Measurements from ENCODE around the gene KIFBP. TPM values are rescaled to one million over a fixed set of nuclear protein-coding genes. Genes with fewer than 3 reads are reported as not detected.

KIFBP gene
- total and polyA plus RNA-seq, 9 of the 15 experiments (the other 6 are each of a cell fraction or from before 2014, with no cell fraction given) = 5.6 to 23.2 (median 14.8) TPM

- Histone ChIP-seq H3K9me1 (ENCODE audit: control insufficient read depth, insufficient read depth, low read length) (no peaks in the 10 kb centered on the region), H3K4me1 (replicated peaks in 1 of 2; ENCODE audit: control insufficient read depth in 2 of 2, insufficient read depth in 2 of 2, low read length in 2 of 2) (peaks cover 22% of the 10 kb centered on the region in 2 experiments; a peak in 4 of 5 replicates), H3K79me2 (ENCODE audit: control insufficient read depth, insufficient read depth, low read length) (peaks cover 67% of the 10 kb centered on the region), H3K36me3 (ENCODE audit: control insufficient read depth, insufficient read depth, low read length) (peaks cover 39% of the 10 kb centered on the region), H3K4me3 (peak within 1 kb of the TSS; percentile 93), H2AFZ (ENCODE audit: low read depth, low read length) (peak within 1 kb of the TSS; percentile 93), H3K9ac (ENCODE audit: insufficient read depth in 1 of 2, low read depth in 2 of 2, low read length in 2 of 2) (peak within 1 kb of the TSS; percentile 98 to 99), H3K27me3 (ENCODE audit: control insufficient read depth in 2 of 2, insufficient read depth in 2 of 2, low read length in 2 of 2) (no peaks in the 10 kb centered on the region), H4K20me1 (replicated peaks; ENCODE audit: control insufficient read depth, insufficient read depth, low read length) (peaks cover 24% of the 10 kb centered on the region; the same call in 1 of the 2 replicates), H3K4me2 (ENCODE audit: insufficient read depth, low read length) (peak within 1 kb of the TSS; percentile 97), H3K9me3 (replicated peaks; ENCODE audit: control insufficient read depth, insufficient read depth, low read depth, low read length) (no peaks in the 10 kb centered on the region), H3K27ac (ENCODE audit: extremely low read depth, low read depth, low read length) (peak within 1 kb of the TSS; percentile 95)
- WGBS (ENCODE audit: insufficient coverage, low coverage, missing lambda C conversion rate) = under 1% methylated on average over 53 of the region's 53 CpGs
- ATAC-seq (peak; percentile 90), FAIRE-seq (peak; percentile 88), DNase-seq (ENCODE audit: extremely low read depth in 1 of 4, low spot score in 3 of 4) (peak; percentile 93 to 97 (median 96))
- TSS peak; percentile 68 for BruUV-seq (replicated peaks)
- CTCF ChIA-PET (ENCODE audit: low intra/inter-chr PET ratio) = interaction anchor here (0.9 kb wide), 1 partner anchor 137 kb away, joined by 4 read pairs; no protein-coding TSS in a partner anchor
- intact Hi-C loops (cut with micrococcal nuclease) = loop anchor here (2.0 kb wide), 1 partner anchor 133 kb away; the partner anchor contains the start of gene SRGN
- in situ Hi-C loops (cut with MboI) = no loop called here
- POLR2A ChIA-PET = interaction anchor here (0.5 to 8.6 kb wide), 35 partner anchors 9 to 1012 kb away, joined by 3 to 99 read pairs (median 4); partner anchors contain the start of genes CCAR1, DDX50 and STOX1
- TF ChIP-seq HCFC1 (IDR thresholded peaks at IDR 0.05; ENCODE audit: low read depth, low read length) = peak; percentile 72
- TF ChIP-seq RNF219 (CRISPR knock-in tag; IDR thresholded peaks at IDR 0.05) = no peak
- TF ChIP-seq ZFP36 (IDR thresholded peaks at IDR 0.05; ENCODE audit: low read depth, low read length, partially characterized antibody) = no peak
- no peak for TF ChIP-seq KDM2B (CRISPR knock-in tag; IDR thresholded peaks at IDR 0.05)
- no peak for TF ChIP-seq OTX1 (CRISPR knock-in tag; IDR thresholded peaks at IDR 0.05)
- 0 out of 2 replicates have a peak, but pooled peaks have one; percentile 43 for TF ChIP-seq KLF16 (IDR thresholded peaks at IDR 0.05)
- TF ChIP-seq POLR2AphosphoS2 (IDR thresholded peaks at IDR 0.05; ENCODE audit: low read length) = no peak
- no peak for TF ChIP-seq TSHZ1 (CRISPR knock-in tag; IDR thresholded peaks at IDR 0.05)
- TF ChIP-seq RFX5 (IDR thresholded peaks at IDR 0.05; ENCODE audit: low read depth, low read length) = no peak
- no peak for TF ChIP-seq CHD4 (IDR thresholded peaks at IDR 0.05; ENCODE audit: insufficient read depth, insufficient replicate concordance, low read depth, low read length, poor library complexity, severe bottlenecking)
- TF ChIP-seq LEF1 (IDR thresholded peaks at IDR 0.05) = no peak; the same call in 1 of the 2 replicates
- no peak for TF ChIP-seq HLTF (IDR thresholded peaks at IDR 0.05)
Measured at GRCh38 chr10:68955832-68956532, 32.6 kb upstream of the KIFBP start, which contains the start of gene DDX21. Gene DDX21, plus strand, starts transcription at chr10:68956170. Its CDS starts 56 bp downstream, at chr10:68956226.

Data from K562 (cell line).